GM19043 (cell line): Measurements from ENCODE around the gene DCPS.
"Not testable (repeated sequence)": the region's sequence is repeated elsewhere in the genome, so short reads cannot be mapped to it uniquely, and the experiment has no call there.

Source experiments
- ATAC-seq: cut with Tn5 transposase; IDR thresholded peaks from one replicate; pipeline ENCODE4 v1.9.1; 2021; ENCODE audit warnings: low read depth; ENCODE audit not compliant: unreplicated experiment

The DCPS gene, protein sequence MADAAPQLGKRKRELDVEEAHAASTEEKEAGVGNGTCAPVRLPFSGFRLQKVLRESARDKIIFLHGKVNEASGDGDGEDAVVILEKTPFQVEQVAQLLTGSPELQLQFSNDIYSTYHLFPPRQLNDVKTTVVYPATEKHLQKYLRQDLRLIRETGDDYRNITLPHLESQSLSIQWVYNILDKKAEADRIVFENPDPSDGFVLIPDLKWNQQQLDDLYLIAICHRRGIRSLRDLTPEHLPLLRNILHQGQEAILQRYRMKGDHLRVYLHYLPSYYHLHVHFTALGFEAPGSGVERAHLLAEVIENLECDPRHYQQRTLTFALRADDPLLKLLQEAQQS

GRCh38 chr11:126303623-126304456 lies at the start of gene DCPS:
TSS of gene DCPS (plus strand) at chr11:126304060. CDS start at chr11:126304081, 21 bp downstream.
- ATAC-seq = peak; percentile 84

- ATAC-seq = no peak
Observed at GRCh38 chr11:126254819-126255218, 49.0 kb upstream of the DCPS start.

- not testable (repeated sequence) for ATAC-seq
Observed at GRCh38 chr11:126255507-126255906, 48.4 kb upstream of the DCPS start.

GRCh38 chr11:126256216-126256615 lies 47.6 kb upstream of the DCPS start:
- no peak for ATAC-seq

GRCh38 chr11:126257144-126257543 lies 46.7 kb upstream of the DCPS start:
- no peak for ATAC-seq

GRCh38 chr11:126257764-126258163 lies 46.1 kb upstream of the DCPS start:
- no peak for ATAC-seq

DNA sequence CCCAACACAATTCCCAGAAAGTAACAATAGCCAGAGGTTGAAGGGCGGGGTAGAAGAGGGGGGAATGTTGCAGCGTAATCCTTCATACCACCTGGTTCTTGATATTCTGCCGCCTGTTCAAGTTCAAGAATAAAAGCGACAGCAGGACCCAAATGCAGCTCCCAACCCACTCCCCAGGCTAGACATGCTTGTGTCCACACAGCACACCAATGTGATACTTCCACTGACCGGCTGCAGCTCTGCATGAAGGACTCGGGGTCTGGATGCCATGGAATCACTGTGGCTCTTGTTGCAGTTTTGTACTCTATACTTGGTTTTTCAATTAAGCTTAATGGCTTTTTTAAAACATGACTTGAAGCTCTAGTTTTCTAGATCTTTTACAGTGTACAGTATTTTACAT lies 41.6 kb upstream of the DCPS start:
- ATAC-seq = no peak

GRCh38 chr11:126263489-126263888 lies 40.4 kb upstream of the DCPS start:
- ATAC-seq = no peak

- no peak for ATAC-seq
Observed at GRCh38 chr11:126265811-126266210, 38.0 kb upstream of the DCPS start.

- ATAC-seq = no peak
Observed at GRCh38 chr11:126267650-126268049, 36.2 kb upstream of the DCPS start.

- ATAC-seq = no peak
Observed at GRCh38 chr11:126268361-126268707, 35.5 kb upstream of the DCPS start.

DNA sequence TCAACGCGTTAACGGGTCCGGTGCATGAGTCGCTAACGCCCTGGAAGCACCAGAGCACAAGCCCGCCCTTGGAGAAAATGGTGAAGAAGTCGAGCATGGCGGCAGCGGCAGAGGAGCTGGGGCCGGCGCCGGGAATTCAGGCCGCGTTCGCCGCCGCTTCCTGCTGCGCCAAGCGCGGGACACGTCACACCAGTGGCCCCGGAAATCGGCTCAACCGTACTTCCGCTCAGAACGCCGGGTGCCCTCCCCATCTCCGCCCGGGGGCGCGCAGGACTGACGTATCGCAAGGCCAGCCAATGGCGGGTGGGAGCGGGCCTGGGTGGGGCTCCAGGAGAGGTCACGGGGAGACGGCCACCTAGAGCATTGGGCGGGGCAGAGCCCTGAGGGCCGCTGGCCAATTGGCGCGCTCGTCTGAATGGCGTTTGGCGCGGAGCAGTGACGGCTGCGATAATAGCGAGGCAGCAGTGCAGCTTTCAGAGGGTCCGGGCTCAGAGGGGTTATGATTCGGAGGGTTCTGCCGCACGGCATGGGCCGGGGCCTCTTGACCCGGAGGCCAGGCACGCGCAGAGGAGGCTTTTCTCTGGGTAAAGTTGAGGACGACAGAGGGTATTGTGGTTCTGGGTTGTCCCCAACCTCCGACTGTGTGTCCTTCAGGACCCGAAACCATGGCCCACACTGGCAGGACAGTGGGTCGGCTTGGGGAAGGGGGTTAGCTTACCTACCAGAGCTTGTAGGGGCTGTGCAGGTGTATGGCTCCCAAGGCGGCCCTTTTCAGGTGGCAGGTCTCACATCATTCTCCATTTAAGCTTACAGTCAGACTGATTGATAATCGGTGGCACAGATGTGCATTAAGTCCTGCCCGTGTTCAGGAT lies 34.9 kb upstream of the DCPS start, which contains the start of the genes FOXRED1 and SRPRA:
TSS of gene FOXRED1 (plus strand) at position 447 of the 872 bp plus-strand sequence. CDS start at position 500, 53 bp downstream.
TSS of gene SRPRA (minus strand) at position 188 of the 872 bp plus-strand sequence. CDS start at position 97, 91 bp downstream.
- ATAC-seq = peak; percentile 99

- no peak for ATAC-seq
Observed at GRCh38 chr11:126277322-126277721, 26.5 kb upstream of the DCPS start.

- no peak for ATAC-seq
Observed at GRCh38 chr11:126277780-126278179, 26.1 kb upstream of the DCPS start.

DNA sequence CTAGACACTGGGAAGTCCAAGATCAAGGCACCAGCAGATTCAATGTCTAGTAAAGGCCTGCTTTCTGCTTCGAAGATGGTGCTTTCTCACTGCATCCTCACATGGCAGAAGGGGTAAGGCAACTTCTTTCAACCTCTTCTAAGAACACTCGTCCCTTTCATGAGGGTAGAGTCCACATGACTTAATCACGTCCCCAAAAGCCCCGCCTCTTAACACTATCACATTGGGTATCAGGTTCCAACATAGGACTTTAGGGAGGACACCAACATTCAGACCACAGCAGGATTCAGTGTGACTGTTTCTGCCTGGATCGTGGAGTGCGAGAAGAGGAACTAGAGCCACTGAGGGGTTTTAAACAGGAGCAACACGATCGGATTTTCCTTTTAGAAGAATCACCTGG lies 24.7 kb upstream of the DCPS start:
- ATAC-seq = no peak

GRCh38 chr11:126280595-126280994 lies 23.3 kb upstream of the DCPS start:
- no peak for ATAC-seq

- no peak for ATAC-seq
Observed at GRCh38 chr11:126281245-126281644, 22.6 kb upstream of the DCPS start.

- no peak for ATAC-seq
Observed at GRCh38 chr11:126281666-126282175, 22.1 kb upstream of the DCPS start.

GRCh38 chr11:126282361-126282735 lies 21.5 kb upstream of the DCPS start:
- peak; percentile 15 for ATAC-seq
